ENCODE results near the gene TGFB2.

TGFB2 gene

GRCh38 chr1:218467101-218468072 lies 122.3 kb downstream of the TGFB2 start:
- DNase-seq, result no peak

- no peak for DNase-seq
These were observed 123.6 kb downstream of the TGFB2 start for GRCh38 chr1:218468711-218469110.

DNA sequence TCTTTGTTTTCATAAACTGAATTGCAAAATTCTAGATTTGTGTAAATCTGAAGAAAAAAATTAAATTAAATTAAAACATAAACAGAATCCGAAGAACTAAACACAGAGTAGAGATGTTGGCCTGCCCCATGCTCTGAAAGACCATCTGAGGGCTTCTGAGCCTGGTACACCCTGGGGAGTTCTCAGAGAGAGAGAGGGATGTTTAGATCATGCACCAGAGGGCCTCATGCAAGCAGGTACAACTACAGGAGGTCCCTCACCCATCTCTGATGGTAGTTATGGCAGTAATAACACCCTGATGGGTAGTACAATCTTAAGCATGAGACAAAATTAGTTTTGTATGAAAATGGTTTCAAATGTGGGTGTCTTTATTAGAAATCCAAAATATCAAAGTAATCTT lies 127.7 kb downstream of the TGFB2 start:
- DNase-seq, result no peak

DNA sequence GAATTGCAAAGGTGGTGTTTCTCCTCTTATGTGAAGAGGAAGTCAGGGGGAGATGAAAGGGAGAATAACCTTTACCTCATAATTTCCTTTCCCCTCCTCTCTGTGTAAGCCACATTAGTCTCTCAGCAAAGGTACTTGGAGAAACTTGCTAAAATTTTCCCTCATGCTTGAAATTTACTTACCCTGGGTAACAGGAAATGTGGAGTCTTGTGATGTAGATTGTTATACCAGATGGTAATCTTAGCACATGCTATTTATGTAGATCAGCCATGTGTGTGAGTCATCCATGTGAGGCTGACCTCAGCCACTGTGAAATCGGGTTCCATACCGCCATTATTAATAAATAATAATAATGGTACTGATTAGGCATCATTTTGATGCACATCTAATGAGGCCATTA lies 128.4 kb downstream of the TGFB2 start:
- no peak for DNase-seq

DNA sequence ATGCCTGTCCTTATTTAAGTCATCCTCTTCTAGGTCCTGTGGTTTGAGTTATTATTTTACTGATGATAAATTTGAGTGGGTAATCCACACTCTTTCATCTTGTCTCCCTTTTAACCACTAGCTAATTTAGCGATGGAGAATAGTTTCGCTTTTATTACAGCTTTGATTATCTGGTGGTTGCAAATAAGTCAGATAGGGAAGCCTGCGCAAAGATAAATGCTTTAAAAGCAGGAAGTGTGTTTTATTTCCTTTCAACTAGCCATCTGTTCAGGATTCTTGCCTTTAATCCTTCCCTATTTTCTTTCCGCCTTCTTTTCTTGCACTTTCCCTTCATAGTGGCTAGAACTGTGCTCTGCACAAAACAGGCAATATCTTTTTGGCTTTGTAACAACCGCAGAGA lies 129.0 kb downstream of the TGFB2 start:
- DNase-seq, result no peak

DNA sequence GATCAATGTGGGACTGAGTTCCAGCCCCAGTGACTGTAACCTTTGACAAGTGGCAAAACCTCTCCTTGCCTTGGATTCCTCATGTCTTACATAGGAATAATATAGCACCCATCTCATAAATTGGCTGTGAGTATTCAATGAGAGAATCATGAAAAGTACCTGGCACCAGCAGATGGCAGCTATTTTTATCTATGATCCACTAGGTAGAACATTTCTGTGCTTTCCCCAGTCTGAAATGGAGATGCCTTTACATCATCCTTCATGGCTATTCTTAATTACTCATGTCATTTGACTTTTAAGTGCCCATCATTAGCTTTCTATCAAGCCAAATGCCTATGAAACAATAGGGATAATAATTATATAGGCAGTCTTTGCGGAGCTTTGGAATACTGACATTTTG lies 130.1 kb downstream of the TGFB2 start:
- DNase-seq, result no peak

GRCh38 chr1:218475699-218476098 lies 130.6 kb downstream of the TGFB2 start:
- no peak for DNase-seq

DNA sequence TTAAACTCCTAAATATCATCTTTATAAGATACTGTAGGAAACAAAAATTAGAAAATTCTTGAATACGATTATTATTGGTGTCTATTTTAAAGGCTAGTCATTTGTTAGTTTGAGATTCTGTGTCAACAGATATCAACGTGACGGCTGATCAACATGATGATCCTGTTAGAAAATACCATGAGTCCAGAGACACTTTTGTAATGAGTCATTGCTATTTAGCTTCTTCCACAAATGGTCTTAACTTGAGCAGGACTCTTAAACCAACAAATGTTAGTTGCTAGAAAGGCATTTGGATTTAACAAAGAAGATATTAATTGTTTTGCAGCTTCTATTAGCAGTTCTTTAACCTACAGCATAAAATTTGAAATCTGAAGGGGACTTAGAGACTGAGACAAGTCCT lies 131.2 kb downstream of the TGFB2 start:
- DNase-seq, result no peak

GRCh38 chr1:218478336-218478735 lies 133.2 kb downstream of the TGFB2 start:
- no peak for DNase-seq

GRCh38 chr1:218479436-218480115 lies 134.4 kb downstream of the TGFB2 start:
- DNase-seq, result no peak

- no peak for DNase-seq
These were observed 135.0 kb downstream of the TGFB2 start for GRCh38 chr1:218480137-218480536.

- DNase-seq, result no peak
These were observed 135.5 kb downstream of the TGFB2 start for GRCh38 chr1:218480588-218481099.

GRCh38 chr1:218481116-218481775 lies 136.1 kb downstream of the TGFB2 start:
- DNase-seq, result no peak

GRCh38 chr1:218482683-218483082 lies 137.5 kb downstream of the TGFB2 start:
- DNase-seq, result no peak

GRCh38 chr1:218485241-218485928 lies 140.2 kb downstream of the TGFB2 start:
- DNase-seq, result no peak

DNA sequence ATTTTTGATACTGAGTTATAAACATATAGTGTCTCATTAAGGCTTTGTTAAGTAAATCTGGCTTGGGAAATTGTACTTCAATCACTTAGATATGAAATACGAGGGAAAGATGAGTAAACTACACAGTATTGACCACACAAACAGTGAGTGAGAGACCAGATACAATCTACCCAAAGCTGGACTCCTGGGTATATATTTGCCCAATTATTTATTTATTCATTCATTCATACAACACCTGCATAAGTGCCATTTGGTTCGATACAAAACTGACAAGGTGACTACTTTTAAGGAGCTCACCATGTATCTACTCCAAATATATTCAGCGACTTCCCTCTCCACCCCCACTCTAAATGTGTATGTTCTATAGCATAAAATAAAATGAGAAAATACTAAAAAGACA lies 143.4 kb downstream of the TGFB2 start:
- DNase-seq, result no peak

DNA sequence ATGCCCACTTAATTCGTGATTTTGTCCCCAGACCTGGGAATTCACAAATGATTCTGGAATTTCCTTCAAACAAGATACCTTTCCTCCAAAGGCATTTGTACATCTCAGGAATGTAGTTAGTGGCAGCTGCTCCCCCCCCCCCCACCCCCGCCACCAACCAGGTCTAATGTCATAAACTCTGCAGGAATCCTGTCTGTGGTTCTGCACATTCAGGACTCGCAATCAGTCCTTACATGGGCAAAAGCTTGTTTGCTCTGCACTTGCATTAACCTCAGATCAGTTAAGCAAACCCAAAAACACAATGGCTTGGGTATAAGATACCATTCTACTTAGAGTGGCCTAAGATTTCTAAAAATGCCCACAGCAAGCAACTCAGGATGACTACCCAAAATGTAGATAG lies 143.8 kb downstream of the TGFB2 start:
- DNase-seq, result no peak

- no peak for DNase-seq
These were observed 145.3 kb downstream of the TGFB2 start for GRCh38 chr1:218490406-218490922.

DNA sequence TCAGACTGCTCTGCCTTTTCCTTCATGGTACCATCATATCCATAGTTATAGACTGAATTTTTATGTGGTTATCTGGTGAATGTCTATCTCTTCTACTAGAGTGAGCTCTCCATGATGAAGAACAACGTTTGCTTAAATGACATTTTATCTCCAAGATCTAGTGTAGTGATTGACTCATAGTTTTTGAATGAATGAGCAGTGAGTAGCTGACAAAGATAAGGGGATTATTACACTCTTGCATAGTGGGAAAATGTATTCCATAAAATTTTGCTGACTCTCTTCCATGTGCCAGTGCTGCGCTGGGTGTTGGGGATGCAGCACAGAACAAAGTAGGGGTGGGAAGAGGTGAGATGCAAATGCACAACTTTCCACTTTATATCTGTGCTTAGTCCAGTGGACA lies 147.7 kb downstream of the TGFB2 start:
- DNase-seq, result no peak

GRCh38 chr1:218493986-218494385 lies 148.8 kb downstream of the TGFB2 start:
- no peak for DNase-seq
